Effector memory CD4-positive, alpha-beta T cell (primary cell): Measurements from ENCODE around the gene EXOC4.
"Not testable (repeated sequence)": the region's sequence is repeated elsewhere in the genome, so short reads cannot be mapped to it uniquely, and the experiment has no call there.

ENCODE experiments used
- DNase-seq, 3 donors: peaks; one replicate each; pipeline ENCODE4 v3.0.0-alpha.2; 2020
- H3K27ac ChIP-seq: 2 replicates; pipeline ENCODE4 v1.7.0; 2013; ENCODE audit warnings: mild to moderate bottlenecking, low read length, moderate library complexity; ENCODE audit not compliant: insufficient read depth, poor library complexity, severe bottlenecking
- H3K27me3 ChIP-seq: replicated peaks from 2 replicates; pipeline ENCODE4 v1.7.0; 2013; ENCODE audit warnings: mild to moderate bottlenecking, low read length; ENCODE audit not compliant: insufficient read depth, control insufficient read depth, poor library complexity, severe bottlenecking
- H3K36me3 ChIP-seq: 2 replicates; pipeline ENCODE4 v1.7.0; 2013; ENCODE audit warnings: mild to moderate bottlenecking, low read length, moderate library complexity; ENCODE audit not compliant: control insufficient read depth, insufficient read depth
- H3K4me1 ChIP-seq: 2 replicates; pipeline ENCODE4 v1.7.0; 2013; ENCODE audit warnings: low read length, mild to moderate bottlenecking; ENCODE audit not compliant: control insufficient read depth, insufficient read depth, poor library complexity, severe bottlenecking
- H3K4me3 ChIP-seq: 2 replicates; pipeline ENCODE4 v1.7.0; 2013; ENCODE audit warnings: low read length, low read depth, mild to moderate bottlenecking; ENCODE audit not compliant: insufficient read depth, poor library complexity, severe bottlenecking
- H3K9me3 ChIP-seq: 2 replicates; pipeline ENCODE4 v1.7.0; 2013; ENCODE audit warnings: mild to moderate bottlenecking, low read length, moderate library complexity; ENCODE audit not compliant: control insufficient read depth

The EXOC4 gene

DNA sequence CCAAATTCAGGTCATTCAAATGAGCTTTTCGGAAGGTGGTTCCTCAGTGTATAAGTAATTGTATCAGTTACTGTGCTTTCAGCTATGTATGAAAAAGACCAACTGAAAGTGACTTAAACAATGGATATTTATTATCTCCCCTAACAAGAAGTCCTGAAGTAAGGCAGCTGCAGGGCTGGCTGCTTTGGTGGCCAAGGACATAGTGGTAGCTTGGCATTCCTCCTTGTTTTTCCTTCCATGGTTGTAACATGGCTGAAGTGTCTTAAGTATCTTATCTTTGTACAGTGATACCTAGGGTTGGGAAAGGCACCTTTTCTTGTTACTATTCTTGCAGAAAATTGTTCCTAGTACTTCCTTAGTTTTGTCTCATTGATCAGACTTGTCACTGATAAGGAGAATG, 21.4 kb downstream of the EXOC4 start:
- no peaks in the 10 kb centered on the region for H3K4me1 ChIP-seq
- peaks cover 18% of the 10 kb centered on the region for H3K36me3 ChIP-seq
- no peak for DNase-seq
- no peaks in the 10 kb centered on the region for H3K27me3 ChIP-seq
- H3K9me3 ChIP-seq: no peaks in the 10 kb centered on the region
- no peak overlapping the region for H3K4me3 ChIP-seq
- no peak overlapping the region for H3K27ac ChIP-seq

DNA sequence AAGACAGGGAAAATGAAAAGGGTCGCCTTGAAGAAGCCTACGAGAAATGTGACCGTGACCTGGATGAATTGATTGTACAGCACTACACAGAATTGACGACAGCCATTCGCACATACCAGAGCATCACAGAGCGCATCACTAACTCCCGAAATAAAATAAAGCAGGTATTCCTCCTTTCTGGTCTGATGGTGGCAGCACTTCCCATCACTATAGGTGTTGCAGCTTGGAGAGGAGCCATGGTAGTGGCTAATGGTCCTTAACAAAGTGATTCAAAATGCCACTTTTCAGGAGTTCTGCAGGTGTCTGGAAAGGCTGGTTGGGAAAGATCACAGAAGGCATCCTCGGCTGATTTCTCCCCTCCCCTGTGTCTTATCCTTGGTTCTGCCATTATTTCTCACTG, 22.1 kb downstream of the EXOC4 start:
- no peak overlapping the region for H3K27ac ChIP-seq
- DNase-seq: no peak
- H3K27me3 ChIP-seq: no peaks in the 10 kb centered on the region
- no peaks in the 10 kb centered on the region for H3K9me3 ChIP-seq
- no peaks in the 10 kb centered on the region for H3K4me1 ChIP-seq
- H3K4me3 ChIP-seq: no peak overlapping the region
- H3K36me3 ChIP-seq: peaks cover 22% of the 10 kb centered on the region

DNA sequence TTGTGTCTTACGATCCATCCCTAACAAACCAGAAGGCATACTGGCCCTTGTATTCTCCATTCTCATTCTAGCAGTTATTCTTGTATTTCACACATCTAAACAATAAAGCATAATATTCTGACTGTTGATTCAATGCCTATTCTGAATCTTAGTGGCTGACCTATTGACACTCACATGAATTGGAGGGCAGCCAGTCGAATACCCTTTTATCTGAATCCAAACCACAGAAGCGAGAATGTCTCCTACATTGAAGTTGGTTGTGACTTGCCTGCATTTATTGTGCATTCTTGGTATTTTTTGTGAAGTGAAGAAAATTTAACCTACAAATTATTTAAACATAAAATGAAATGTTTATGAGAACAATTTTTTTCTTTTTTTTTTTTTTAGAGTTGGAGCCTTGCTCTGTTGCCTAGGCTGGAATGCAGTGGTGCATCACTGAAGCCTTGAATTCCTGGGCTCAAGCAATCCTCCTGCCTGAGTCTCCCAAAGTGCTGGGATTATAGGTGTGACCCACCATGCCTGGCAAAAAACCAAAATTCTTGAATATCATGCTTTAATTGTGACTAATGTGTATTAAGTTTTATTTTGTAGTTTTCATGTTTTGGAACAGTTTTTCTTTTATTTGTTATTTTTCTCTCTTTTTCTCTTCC, 22.7 kb downstream of the EXOC4 start:
- Histone ChIP-seq H3K9me3 (no peaks in the 10 kb centered on the region), H3K4me1 (no peaks in the 10 kb centered on the region), H3K36me3 (peaks cover 22% of the 10 kb centered on the region), H3K27ac (no peak overlapping the region), H3K4me3 (no peak overlapping the region), H3K27me3 (no peaks in the 10 kb centered on the region)
- no peak for DNase-seq

DNA sequence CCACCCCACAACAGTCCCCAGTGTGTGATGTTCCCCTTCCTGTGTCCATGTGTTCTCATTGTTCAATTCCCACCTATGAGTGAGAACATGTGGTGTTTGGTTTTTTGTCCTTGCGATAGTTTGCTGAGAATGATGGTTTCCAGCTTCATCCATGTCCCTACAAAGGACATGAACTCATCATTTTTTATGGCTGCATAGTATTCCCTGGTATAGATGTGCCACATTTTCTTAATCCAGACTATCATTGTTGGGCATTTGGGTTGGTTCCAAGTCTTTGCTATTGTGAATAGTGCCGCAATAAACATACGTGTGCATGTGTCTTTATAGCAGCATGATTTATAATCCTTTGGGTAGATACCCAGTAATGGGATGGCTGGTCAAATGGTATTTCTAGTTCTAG, 26.1 kb downstream of the EXOC4 start:
- H3K36me3 ChIP-seq: peaks cover 22% of the 10 kb centered on the region
- not testable (repeated sequence) for H3K4me3 ChIP-seq, H3K4me1 ChIP-seq

DNA sequence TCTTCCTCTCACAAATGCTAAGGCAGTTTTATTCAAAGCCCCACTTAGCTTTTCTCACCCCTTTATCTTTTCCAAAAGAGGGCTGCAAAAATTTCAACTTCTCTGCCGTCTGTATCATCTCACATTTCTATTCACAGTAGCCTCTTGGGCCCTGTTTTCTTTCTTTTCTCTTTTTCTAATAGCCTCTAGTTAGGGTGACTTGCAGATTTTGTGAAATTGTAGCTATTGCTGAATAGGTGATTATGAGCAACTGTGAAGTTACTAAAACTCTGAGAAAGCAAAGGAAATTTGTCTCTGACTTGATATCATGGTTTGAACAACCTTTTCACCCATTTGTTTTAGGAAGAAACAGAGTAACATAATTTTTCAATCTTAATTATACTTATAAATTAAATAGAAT, 29.2 kb downstream of the EXOC4 start:
- H3K4me1 ChIP-seq: peaks cover 5% of the 10 kb centered on the region
- no peak overlapping the region for H3K27ac ChIP-seq
- peaks cover 9% of the 10 kb centered on the region for H3K36me3 ChIP-seq
- no peaks in the 10 kb centered on the region for H3K9me3 ChIP-seq
- no peaks in the 10 kb centered on the region for H3K27me3 ChIP-seq
- DNase-seq: no peak
- no peak overlapping the region for H3K4me3 ChIP-seq

More for the DNA sequence above, 26.1 kb downstream of the EXOC4 start:
- DNase-seq, H3K9me3 ChIP-seq, H3K27ac ChIP-seq, H3K27me3 ChIP-seq: not testable (repeated sequence)

DNA sequence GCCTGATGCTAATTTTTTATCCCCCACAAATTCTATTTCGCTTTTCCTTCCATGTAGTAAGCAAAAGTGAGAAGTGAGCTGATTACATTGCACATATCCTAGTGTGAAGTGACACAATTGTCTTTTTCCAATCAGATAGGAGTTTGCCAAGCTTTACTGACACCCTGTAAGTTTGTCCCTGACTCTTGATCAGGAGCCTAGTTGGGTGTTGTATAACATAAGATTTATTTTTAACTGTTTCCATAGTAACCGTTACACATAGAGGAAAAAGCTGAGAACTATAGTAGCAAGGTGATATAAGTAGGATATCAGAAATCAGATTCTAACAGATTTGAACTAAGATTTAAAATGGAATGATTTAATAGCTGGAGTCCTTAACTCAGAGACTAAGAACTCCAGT, 31.2 kb downstream of the EXOC4 start:
- Histone ChIP-seq H3K9me3 (no peaks in the 10 kb centered on the region), H3K4me1 (peaks cover 5% of the 10 kb centered on the region), H3K4me3 (no peak overlapping the region), H3K27me3 (no peaks in the 10 kb centered on the region), H3K27ac (no peak overlapping the region), H3K36me3 (peaks cover 4% of the 10 kb centered on the region)
- no peak for DNase-seq

DNA sequence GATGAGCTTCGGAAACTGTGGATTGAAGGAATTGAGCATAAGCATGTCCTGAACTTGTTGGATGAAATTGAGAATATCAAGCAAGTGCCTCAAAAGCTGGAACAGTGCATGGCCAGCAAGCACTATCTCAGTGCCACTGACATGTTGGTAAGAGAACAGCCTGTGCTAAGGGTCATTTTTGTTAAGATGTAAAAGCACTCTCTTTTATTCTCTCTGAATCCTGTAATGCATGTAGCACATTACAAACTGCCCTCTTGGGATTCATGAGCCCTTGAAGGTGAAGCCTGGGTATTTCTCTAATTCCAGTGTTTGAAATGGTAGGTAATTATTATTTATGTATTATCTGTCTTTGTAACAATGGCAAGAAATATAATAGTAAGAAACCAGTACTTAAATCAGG, 36.1 kb downstream of the EXOC4 start:
- no peaks in the 10 kb centered on the region for H3K9me3 ChIP-seq
- H3K27ac ChIP-seq: no peak overlapping the region
- DNase-seq: no peak
- peaks cover 5% of the 10 kb centered on the region for H3K4me1 ChIP-seq
- no peak overlapping the region for H3K4me3 ChIP-seq
- H3K27me3 ChIP-seq: no peaks in the 10 kb centered on the region
- H3K36me3 ChIP-seq: peaks cover 5% of the 10 kb centered on the region

DNA sequence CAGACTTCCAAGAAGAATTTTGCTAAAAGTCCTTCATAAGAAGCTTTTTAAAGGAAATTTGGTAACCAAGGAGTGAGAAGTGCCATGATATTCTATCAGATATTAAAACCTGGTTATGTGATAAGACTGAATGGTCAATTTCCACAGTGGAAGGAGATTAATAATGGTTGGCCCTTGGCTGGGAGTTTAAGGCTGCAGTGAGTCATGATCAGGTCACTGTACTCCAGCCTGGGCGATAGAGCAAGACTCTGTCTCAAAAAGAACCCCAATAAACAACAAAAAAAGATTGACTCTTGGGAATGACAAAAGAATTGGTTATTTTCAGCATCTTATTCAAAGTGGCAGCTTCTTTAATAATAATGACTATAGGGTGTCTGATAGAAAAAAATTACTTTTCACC, 37.2 kb downstream of the EXOC4 start:
- Histone ChIP-seq H3K4me3 (no peak overlapping the region), H3K27ac (no peak overlapping the region), H3K4me1 (peaks cover 2% of the 10 kb centered on the region), H3K9me3 (no peaks in the 10 kb centered on the region), H3K27me3 (no peaks in the 10 kb centered on the region), H3K36me3 (peaks cover 5% of the 10 kb centered on the region)
- DNase-seq: no peak

DNA sequence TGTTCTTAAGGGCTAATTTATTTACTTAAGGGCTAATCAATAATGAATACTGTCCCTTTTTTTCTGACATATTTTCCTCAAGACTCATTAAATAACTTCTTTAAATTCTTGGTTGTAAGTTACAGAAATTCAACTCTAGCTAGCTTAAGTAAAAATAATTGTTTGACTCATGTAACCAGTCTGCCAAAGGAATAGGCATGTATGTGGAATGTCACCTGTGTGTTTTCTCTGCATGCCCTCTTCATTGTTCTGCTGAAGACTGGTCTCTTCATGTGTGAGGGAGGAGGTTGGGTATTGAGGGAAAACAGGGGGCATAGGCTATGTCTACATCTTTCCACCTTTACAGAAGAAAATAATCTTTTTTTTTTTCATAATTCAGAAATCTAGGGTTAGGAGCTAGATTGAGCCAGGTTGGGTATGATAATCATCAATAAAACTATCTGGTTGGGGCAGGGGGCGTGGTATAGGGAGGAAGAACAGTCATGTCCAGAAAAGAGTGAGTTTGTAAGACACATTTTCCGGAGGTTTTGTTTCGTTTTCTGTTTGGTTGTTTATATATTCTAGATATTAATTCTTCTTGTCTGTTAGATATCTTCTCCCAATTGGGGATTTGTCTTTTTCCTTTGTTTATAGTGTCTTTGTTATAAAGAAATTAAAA, 37.9 kb downstream of the EXOC4 start:
- Histone ChIP-seq H3K27me3 (no peaks in the 10 kb centered on the region), H3K27ac (no peak overlapping the region), H3K4me3 (no peak overlapping the region), H3K36me3 (peaks cover 5% of the 10 kb centered on the region), H3K4me1 (no peaks in the 10 kb centered on the region), H3K9me3 (no peaks in the 10 kb centered on the region)
- no peak for DNase-seq

DNA sequence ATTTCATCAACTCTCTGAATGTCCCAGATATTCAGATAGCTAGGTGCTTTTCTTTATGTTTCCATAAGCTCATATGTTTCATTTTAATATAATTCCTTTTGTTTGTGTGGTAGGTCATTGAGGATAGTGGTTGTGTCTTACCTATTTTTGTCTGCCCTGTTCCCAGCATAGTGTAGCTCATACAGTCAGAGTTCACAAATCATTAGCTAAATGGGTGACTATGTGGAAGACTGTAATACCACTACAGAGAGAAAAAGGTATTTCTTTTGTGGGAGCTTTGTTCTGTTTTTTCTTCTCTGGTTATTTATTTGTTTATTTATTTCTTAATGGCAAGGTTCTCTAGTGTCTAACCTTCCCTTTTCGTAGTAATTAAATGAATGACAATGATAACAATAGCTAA, 39.8 kb downstream of the EXOC4 start:
- Histone ChIP-seq H3K27me3 (no peaks in the 10 kb centered on the region), H3K4me1 (no peaks in the 10 kb centered on the region), H3K36me3 (peaks cover 5% of the 10 kb centered on the region), H3K27ac (no peak overlapping the region), H3K9me3 (no peaks in the 10 kb centered on the region), H3K4me3 (no peak overlapping the region)
- no peak for DNase-seq
